GM11168 (cell line): ENCODE data around the gene ST6GALNAC5.
"Not testable (repeated sequence)": the region's sequence is repeated elsewhere in the genome, so short reads cannot be mapped to it uniquely, and the experiment has no call there.

Source experiments
- in situ Hi-C: fragments of 300-500 bp; cut with MboI; formaldehyde crosslinking; loops from one replicate; pipeline ENCODE4 v1.12.0; 2022; ENCODE audit warnings: low sequenced_read_pairs; ENCODE audit not compliant: unreplicated experiment

ST6GALNAC5 gene

GRCh38 chr1:76929136-76929535, 61.9 kb downstream of the ST6GALNAC5 start:
- in situ Hi-C loops, result no loop called here

GRCh38 chr1:76933847-76934815, 66.9 kb downstream of the ST6GALNAC5 start:
- in situ Hi-C loops, result no loop called here

GRCh38 chr1:76938304-76938703, 71.0 kb downstream of the ST6GALNAC5 start:
- in situ Hi-C loops, result no loop called here

- in situ Hi-C loops, result no loop called here
Observed at GRCh38 chr1:76939050-76939816, 72.0 kb downstream of the ST6GALNAC5 start.

- in situ Hi-C loops, result no loop called here
Observed at GRCh38 chr1:76939817-76940216, 72.5 kb downstream of the ST6GALNAC5 start.

GRCh38 chr1:76940571-76941335, 73.5 kb downstream of the ST6GALNAC5 start:
- in situ Hi-C loops, result no loop called here

GRCh38 chr1:76942549-76942948, 75.3 kb downstream of the ST6GALNAC5 start:
- in situ Hi-C loops, result no loop called here

GRCh38 chr1:76944942-76945341, 77.7 kb downstream of the ST6GALNAC5 start:
- in situ Hi-C loops, result no loop called here

- in situ Hi-C loops, result no loop called here
Observed at GRCh38 chr1:76948846-76949245, 81.6 kb downstream of the ST6GALNAC5 start.

GRCh38 chr1:76949503-76949902, 82.2 kb downstream of the ST6GALNAC5 start:
- in situ Hi-C loops, result no loop called here

- in situ Hi-C loops, result no loop called here
Observed at GRCh38 chr1:76950306-76950705, 83.0 kb downstream of the ST6GALNAC5 start.

GRCh38 chr1:76951153-76951552, 83.9 kb downstream of the ST6GALNAC5 start:
- in situ Hi-C loops, result no loop called here

GRCh38 chr1:76955652-76956051, 88.4 kb downstream of the ST6GALNAC5 start:
- in situ Hi-C loops, result no loop called here

- in situ Hi-C loops, result no loop called here
Observed at GRCh38 chr1:76957961-76958360, 90.7 kb downstream of the ST6GALNAC5 start.

- in situ Hi-C loops, result no loop called here
Observed at GRCh38 chr1:76958828-76959227, 91.5 kb downstream of the ST6GALNAC5 start.

- in situ Hi-C loops, result no loop called here
Observed at GRCh38 chr1:76959556-76959955, 92.3 kb downstream of the ST6GALNAC5 start.

- in situ Hi-C loops, result no loop called here
Observed at GRCh38 chr1:76961181-76961819, 94.0 kb downstream of the ST6GALNAC5 start.

- in situ Hi-C loops, result no loop called here
Observed at GRCh38 chr1:76961820-76962207, 94.5 kb downstream of the ST6GALNAC5 start.

GRCh38 chr1:76981267-76981666, 114.0 kb downstream of the ST6GALNAC5 start:
- in situ Hi-C loops, result not testable (repeated sequence)

GRCh38 chr1:76989976-76990375, 122.7 kb downstream of the ST6GALNAC5 start:
- in situ Hi-C loops, result no loop called here
